Parathyroid adenoma (tissue), 2 donors: Measurements from ENCODE around the gene FGFR1OP2.

Source experiments
- H2AFZ ChIP-seq: fragments of 300-600 bp; sonication (generic); one replicate; pipeline ENCODE4 v1.7.0; 2017; ENCODE audit warnings: antibody characterized with exemption, mild to moderate bottlenecking
- H3K27ac ChIP-seq: fragments of 300-600 bp; sonication (generic); one replicate; pipeline ENCODE4 v1.7.0; 2017
- H3K27me3 ChIP-seq: fragments of 300-600 bp; sonication (generic); one replicate; pipeline ENCODE4 v1.7.0; 2017; ENCODE audit warnings: low read length; ENCODE audit not compliant: control insufficient read depth, insufficient read depth
- H3K36me3 ChIP-seq: fragments of 300-600 bp; sonication (generic); one replicate; pipeline ENCODE4 v1.7.0; 2017; ENCODE audit warnings: low read length; ENCODE audit not compliant: control insufficient read depth, insufficient read depth
- H3K4me1 ChIP-seq: fragments of 300-600 bp; sonication (generic); one replicate; pipeline ENCODE4 v1.7.0; 2017; ENCODE audit warnings: control low read depth
- H3K4me2 ChIP-seq: fragments of 300-600 bp; sonication (generic); one replicate; pipeline ENCODE4 v1.7.0; 2017; ENCODE audit warnings: low read length
- H3K4me3 ChIP-seq: fragments of 300-600 bp; sonication (generic); one replicate; pipeline ENCODE4 v1.7.0; 2017; ENCODE audit warnings: low read depth, low read length
- H3K79me2 ChIP-seq: fragments of 300-600 bp; sonication (generic); one replicate; pipeline ENCODE4 v1.7.0; 2017; ENCODE audit warnings: control low read depth
- H3K9ac ChIP-seq: fragments of 300-600 bp; sonication (generic); one replicate; pipeline ENCODE4 v1.7.0; 2017; ENCODE audit warnings: mild to moderate bottlenecking
- H3K9me3 ChIP-seq: fragments of 300-600 bp; sonication (generic); one replicate; pipeline ENCODE4 v1.7.0; 2017; ENCODE audit warnings: low read length; ENCODE audit not compliant: control insufficient read depth
- TF ChIP-seq, protein P1 (sequence below): fragments of 300-600 bp; sonication (generic); IDR thresholded peaks from one replicate; pipeline ENCODE4 v1.7.0; 2017; ENCODE audit warnings: antibody characterized with exemption, mild to moderate bottlenecking
- donor health status: primary hyperparathyroidism.

FGFR1OP2 gene

DNA sequence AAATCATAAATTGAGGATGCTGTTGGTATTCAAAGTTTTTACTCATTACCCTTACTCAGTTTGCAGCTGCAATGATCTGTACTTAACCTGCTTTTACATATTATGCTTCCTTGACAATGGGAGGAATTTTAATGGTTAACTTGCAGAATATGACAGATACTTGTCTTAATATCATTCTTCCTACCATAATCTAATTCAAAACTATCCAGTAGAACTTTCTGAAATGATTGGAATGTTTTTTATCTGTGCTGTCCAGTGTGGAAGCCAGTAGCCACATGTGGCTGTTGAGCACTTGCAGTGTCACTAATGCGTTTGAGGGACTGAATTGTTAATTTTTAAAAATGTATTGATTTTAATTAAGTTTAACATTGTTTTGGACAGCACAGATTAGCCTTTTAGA is 23.5 kb downstream of the FGFR1OP2 start:
- H2AFZ ChIP-seq = no peak overlapping the region
- H3K9ac ChIP-seq = no peak overlapping the region
- no peaks in the 10 kb centered on the region for H3K4me1 ChIP-seq
- H3K27ac ChIP-seq = no peak overlapping the region
- no peaks in the 10 kb centered on the region for H3K27me3 ChIP-seq
- no peaks in the 10 kb centered on the region for H3K9me3 ChIP-seq
- H3K4me3 ChIP-seq = no peak overlapping the region
- H3K79me2 ChIP-seq = no peaks in the 10 kb centered on the region
- H3K4me2 ChIP-seq = no peak overlapping the region
- H3K36me3 ChIP-seq = no peaks in the 10 kb centered on the region
- TF ChIP-seq, protein P1, sequence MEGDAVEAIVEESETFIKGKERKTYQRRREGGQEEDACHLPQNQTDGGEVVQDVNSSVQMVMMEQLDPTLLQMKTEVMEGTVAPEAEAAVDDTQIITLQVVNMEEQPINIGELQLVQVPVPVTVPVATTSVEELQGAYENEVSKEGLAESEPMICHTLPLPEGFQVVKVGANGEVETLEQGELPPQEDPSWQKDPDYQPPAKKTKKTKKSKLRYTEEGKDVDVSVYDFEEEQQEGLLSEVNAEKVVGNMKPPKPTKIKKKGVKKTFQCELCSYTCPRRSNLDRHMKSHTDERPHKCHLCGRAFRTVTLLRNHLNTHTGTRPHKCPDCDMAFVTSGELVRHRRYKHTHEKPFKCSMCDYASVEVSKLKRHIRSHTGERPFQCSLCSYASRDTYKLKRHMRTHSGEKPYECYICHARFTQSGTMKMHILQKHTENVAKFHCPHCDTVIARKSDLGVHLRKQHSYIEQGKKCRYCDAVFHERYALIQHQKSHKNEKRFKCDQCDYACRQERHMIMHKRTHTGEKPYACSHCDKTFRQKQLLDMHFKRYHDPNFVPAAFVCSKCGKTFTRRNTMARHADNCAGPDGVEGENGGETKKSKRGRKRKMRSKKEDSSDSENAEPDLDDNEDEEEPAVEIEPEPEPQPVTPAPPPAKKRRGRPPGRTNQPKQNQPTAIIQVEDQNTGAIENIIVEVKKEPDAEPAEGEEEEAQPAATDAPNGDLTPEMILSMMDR = no peak

DNA sequence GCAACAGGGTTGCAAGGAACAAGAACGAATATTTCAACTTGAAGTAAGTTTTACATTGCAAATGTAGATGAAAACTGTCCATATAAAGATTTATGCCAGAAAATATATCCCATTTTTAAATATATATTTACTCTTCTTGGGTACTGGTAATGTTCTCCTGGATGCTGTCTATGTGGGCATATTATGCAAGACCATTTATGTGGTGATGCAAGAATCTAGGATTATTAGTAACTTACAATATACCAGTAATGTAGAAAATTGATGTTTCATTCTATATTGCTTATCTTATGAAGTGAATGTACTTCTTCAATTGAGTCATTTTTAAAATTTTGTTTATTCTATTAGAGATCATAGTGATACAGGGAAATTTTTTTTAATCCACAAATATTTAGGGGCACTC is 25.1 kb downstream of the FGFR1OP2 start:
- TF ChIP-seq, protein P1 = no peak
- no peak overlapping the region for H3K4me3 ChIP-seq
- H3K4me1 ChIP-seq = no peaks in the 10 kb centered on the region
- no peaks in the 10 kb centered on the region for H3K79me2 ChIP-seq
- no peak overlapping the region for H3K4me2 ChIP-seq
- no peak overlapping the region for H3K27ac ChIP-seq
- H2AFZ ChIP-seq = no peak overlapping the region
- no peaks in the 10 kb centered on the region for H3K9me3 ChIP-seq
- no peaks in the 10 kb centered on the region for H3K27me3 ChIP-seq
- H3K9ac ChIP-seq = no peak overlapping the region
- H3K36me3 ChIP-seq = no peaks in the 10 kb centered on the region

DNA sequence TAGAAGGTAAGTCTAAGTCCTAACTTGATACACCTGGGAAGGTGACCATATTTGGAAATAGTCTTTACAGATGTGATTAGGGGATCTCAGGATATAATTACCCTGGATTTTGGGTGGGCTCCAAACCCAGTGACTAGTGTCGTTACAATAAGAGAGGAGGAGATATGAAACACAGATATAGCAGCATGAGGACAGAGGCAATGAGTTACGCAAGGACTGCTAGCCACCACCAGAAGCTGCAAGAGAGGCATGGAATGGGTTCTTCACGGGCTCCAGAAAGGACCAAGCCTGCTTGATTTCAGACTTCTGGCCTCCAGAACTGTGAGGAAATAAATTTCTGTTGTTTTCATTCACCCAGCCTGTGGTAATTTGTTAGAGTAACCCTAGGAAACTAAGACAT is 28.6 kb downstream of the FGFR1OP2 start:
- TF ChIP-seq, protein P1 = no peak
- H3K4me1 ChIP-seq = no peaks in the 10 kb centered on the region
- H3K27me3 ChIP-seq = no peaks in the 10 kb centered on the region
- no peak overlapping the region for H2AFZ ChIP-seq
- H3K79me2 ChIP-seq = no peaks in the 10 kb centered on the region
- H3K9ac ChIP-seq = no peak overlapping the region
- H3K27ac ChIP-seq = no peak overlapping the region
- no peaks in the 10 kb centered on the region for H3K36me3 ChIP-seq
- H3K4me3 ChIP-seq = no peak overlapping the region
- no peaks in the 10 kb centered on the region for H3K9me3 ChIP-seq
- H3K4me2 ChIP-seq = no peak overlapping the region

DNA sequence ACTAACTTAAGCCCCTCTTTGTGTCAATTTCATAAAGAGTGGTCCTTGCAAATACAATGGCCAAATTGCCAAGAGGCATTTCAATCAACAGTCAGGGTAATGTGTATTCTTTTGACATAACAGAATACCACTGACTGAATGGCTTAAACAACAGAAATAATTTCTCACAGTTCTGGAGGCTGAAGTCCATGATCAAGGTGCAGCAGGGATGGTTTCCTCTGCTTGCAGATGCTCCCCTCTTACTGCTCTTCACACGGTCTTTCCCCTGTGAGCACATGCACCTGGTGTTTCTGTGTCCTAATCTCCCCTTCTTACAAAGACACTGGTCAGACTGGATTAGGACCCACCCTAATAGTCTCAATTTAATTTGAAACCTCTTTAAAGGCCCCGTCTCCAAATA is 31.9 kb downstream of the FGFR1OP2 start:
- H3K9me3 ChIP-seq = no peaks in the 10 kb centered on the region
- H3K4me1 ChIP-seq = no peaks in the 10 kb centered on the region
- H3K79me2 ChIP-seq = no peaks in the 10 kb centered on the region
- H3K9ac ChIP-seq = no peak overlapping the region
- no peak overlapping the region for H3K4me3 ChIP-seq
- H3K36me3 ChIP-seq = no peaks in the 10 kb centered on the region
- no peak overlapping the region for H3K27ac ChIP-seq
- no peaks in the 10 kb centered on the region for H3K27me3 ChIP-seq
- H2AFZ ChIP-seq = no peak overlapping the region
- TF ChIP-seq, protein P1 = no peak
- no peak overlapping the region for H3K4me2 ChIP-seq

DNA sequence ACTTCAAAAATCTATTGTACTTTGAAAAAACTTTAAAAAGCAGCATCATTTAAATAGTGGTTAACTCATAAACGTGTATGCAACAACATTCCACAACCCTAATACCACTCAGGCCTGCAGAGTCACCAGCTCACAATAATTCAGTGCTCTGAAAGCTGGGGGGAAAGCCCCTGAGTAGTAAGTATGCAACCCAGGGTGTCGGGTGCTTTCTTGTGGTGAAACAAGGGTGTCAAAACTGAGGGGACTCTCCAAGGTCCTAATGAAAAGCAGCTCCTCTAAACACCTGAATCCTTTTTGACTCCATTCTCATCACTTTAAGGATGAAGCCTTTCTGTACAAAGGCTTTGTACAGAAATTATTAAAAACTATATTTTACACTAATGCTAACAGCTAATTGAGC is 33.7 kb downstream of the FGFR1OP2 start:
- TF ChIP-seq, protein P1 = no peak
- H3K36me3 ChIP-seq = no peaks in the 10 kb centered on the region
- H3K4me1 ChIP-seq = no peaks in the 10 kb centered on the region
- H3K79me2 ChIP-seq = no peaks in the 10 kb centered on the region
- no peaks in the 10 kb centered on the region for H3K27me3 ChIP-seq
- H3K27ac ChIP-seq = no peak overlapping the region
- no peak overlapping the region for H3K9ac ChIP-seq
- H3K9me3 ChIP-seq = no peaks in the 10 kb centered on the region
- H3K4me2 ChIP-seq = no peak overlapping the region
- no peak overlapping the region for H3K4me3 ChIP-seq
- H2AFZ ChIP-seq = no peak overlapping the region
